PC-3 (cell line): ENCODE data around the gene AKAP8. TPM values are rescaled to one million over a fixed set of nuclear protein-coding genes. Genes with fewer than 3 reads are reported as not detected.

Experiments
- ATAC-seq: fragments of 200-7000 bp; cut with Tn5 transposase; 2 replicates; pipeline ENCODE4 v1.9.1; 2020; ENCODE audit warnings: mild to moderate bottlenecking, moderate library complexity
- BruUV-seq: library from RNA; stranded (reverse); fragments of 400-500 nt; replicated peaks from 2 replicates; lab custom pipeline; 2021; lab: Mats Ljungman, UMichigan
- CTCF ChIA-PET: fragments of 300-600 bp; sonication (Branson Sonifier 250); formaldehyde crosslinking; loops from one replicate; lab custom pipeline; 2022; ENCODE audit warnings: antibody characterized with exemption; lab: Charles Lee
- POLR2A ChIA-PET: fragments of 300-600 bp; sonication (Branson Sonifier 250); formaldehyde crosslinking; loops from one replicate; lab custom pipeline; 2022; ENCODE audit warnings: antibody characterized with exemption; ENCODE audit not compliant: unreplicated experiment; lab: Charles Lee
- DNase-seq: peaks from one replicate; pipeline ENCODE4 v3.0.0-alpha.2; 2015
- H2AFZ ChIP-seq: fragments of 300-600 bp; sonication (generic); 2 replicates; pipeline ENCODE4 v1.6.0; 2016; ENCODE audit warnings: antibody characterized with exemption, low read length
- H3F3A ChIP-seq: fragments of 300-600 bp; sonication (generic); one replicate; pipeline ENCODE4 v1.6.0; 2017; ENCODE audit warnings: antibody characterized with exemption, low read length, control low read depth, mild to moderate bottlenecking; ENCODE audit not compliant: unreplicated experiment
- H3K27ac ChIP-seq: fragments of 300-600 bp; sonication (generic); 2 replicates; pipeline ENCODE4 v1.5.1; 2016; ENCODE audit warnings: mild to moderate bottlenecking, low read length
- H3K27me3 ChIP-seq: fragments of 300-600 bp; sonication (generic); 2 replicates; pipeline ENCODE4 v1.6.1; 2016; ENCODE audit warnings: low read length, mixed read lengths
- H3K36me3 ChIP-seq: fragments of 300-600 bp; sonication (generic); 2 replicates; pipeline ENCODE4 v1.6.1; 2016; ENCODE audit warnings: low read depth, mixed run types, low read length, mixed read lengths
- H3K4me1 ChIP-seq: fragments of 300-600 bp; sonication (generic); 2 replicates; pipeline ENCODE4 v1.5.1; 2016; ENCODE audit warnings: low read length; ENCODE audit not compliant: insufficient read depth
- H3K4me2 ChIP-seq: fragments of 300-600 bp; sonication (generic); 2 replicates; pipeline ENCODE4 v1.6.0; 2016; ENCODE audit warnings: low read length
- H3K4me3 ChIP-seq: fragments of 300-600 bp; sonication (generic); 2 replicates; pipeline ENCODE4 v1.5.1; 2016; ENCODE audit warnings: mild to moderate bottlenecking, low read length, mixed read lengths
- H3K79me2 ChIP-seq: fragments of 300-600 bp; sonication (generic); 2 replicates; pipeline ENCODE4 v1.6.1; 2017; ENCODE audit warnings: low read length, mixed read lengths
- H3K9ac ChIP-seq: fragments of 300-600 bp; sonication (generic); 2 replicates; pipeline ENCODE4 v1.6.0; 2016; ENCODE audit warnings: mild to moderate bottlenecking, low read length
- H3K9me2 ChIP-seq: fragments of 300-600 bp; sonication (generic); replicated peaks from 2 replicates; pipeline ENCODE4 v1.6.1; 2016; ENCODE audit warnings: mixed run types, low read length, mixed read lengths
- H3K9me3 ChIP-seq: fragments of 300-600 bp; sonication (generic); 2 replicates; pipeline ENCODE4 v1.6.1; 2016; ENCODE audit warnings: low read length, mixed read lengths
- H4K20me1 ChIP-seq: fragments of 300-600 bp; sonication (generic); 2 replicates; pipeline ENCODE4 v1.6.1; 2016; ENCODE audit warnings: low read length, mixed read lengths
- CTCF ChIP-seq: fragments of 300-600 bp; sonication (generic); conservative IDR thresholded peaks from 2 replicates; pipeline ENCODE4 v1.5.1; 2017; ENCODE audit warnings: antibody characterized with exemption, low read depth, mild to moderate bottlenecking, low read length
- EZH2 ChIP-seq: fragments of 300-600 bp; sonication (generic); IDR thresholded peaks from one replicate; pipeline ENCODE4 v1.6.1; 2017; ENCODE audit warnings: antibody characterized with exemption, mild to moderate bottlenecking, low read length; ENCODE audit not compliant: unreplicated experiment
- EZH2phosphoT487 ChIP-seq: fragments of 300-600 bp; sonication (generic); IDR thresholded peaks from 2 replicates; pipeline ENCODE4 v1.6.1; 2018; ENCODE audit warnings: mild to moderate bottlenecking, antibody characterized with exemption, low read length, borderline replicate concordance
- intact Hi-C: fragments of 100-400 bp; cut with micrococcal nuclease; formaldehyde crosslinking; loops from 2 replicates; pipeline ENCODE4 v1.9.0; 2023
- total RNA-seq: library from RNA; depleted of rRNA; stranded (reverse); fragments of >200 nt; gene quantifications from 2 replicates; pipeline ENCODE4 v1.2.3, GENCODE V29; 2014

AKAP8 gene
- total RNA-seq, 1 experiment from 2014 or later = 36.3 TPM

GRCh38 chr19:15373644-15374043 lies 5.9 kb downstream of the AKAP8 start:
- POLR2A ChIA-PET = no interaction called here
- TF ChIP-seq EZH2 = no peak
- TF ChIP-seq EZH2phosphoT487 = no peak
- TF ChIP-seq CTCF = no peak
- H3K36me3 ChIP-seq = peaks cover 43% of the 10 kb centered on the region

GRCh38 chr19:15372891-15373301 lies 6.7 kb downstream of the AKAP8 start:
- Histone ChIP-seq H3K36me3 (peaks cover 46% of the 10 kb centered on the region), H3K9me3 (no peaks in the 10 kb centered on the region), H3K79me2 (peaks cover 63% of the 10 kb centered on the region), H3F3A (no peaks in the 10 kb centered on the region), H3K27ac (no peak overlapping the region), H3K9ac (no peak overlapping the region), H3K4me3 (no peak overlapping the region), H2AFZ (no peak overlapping the region), H3K27me3 (no peaks in the 10 kb centered on the region), H3K4me2 (no peak overlapping the region), H3K9me2 (no peaks in the 10 kb centered on the region), H4K20me1 (peaks cover 29% of the 10 kb centered on the region), H3K4me1 (peaks cover 11% of the 10 kb centered on the region)
- no peak for TF ChIP-seq EZH2phosphoT487
- no peak for TF ChIP-seq EZH2
- TF ChIP-seq CTCF = no peak
- BruUV-seq = no TSS peak
- DNase-seq = no peak
- ATAC-seq = no peak
- ChIA-PET CTCF (no interaction called here), POLR2A (no interaction called here)
- intact Hi-C loops = no loop called here

More at GRCh38 chr19:15373644-15374043, 5.9 kb downstream of the AKAP8 start:
- H3K27me3 ChIP-seq = no peaks in the 10 kb centered on the region
- H3K9me3 ChIP-seq = no peaks in the 10 kb centered on the region
- DNase-seq (no peak), ATAC-seq (no peak)
- H3K27ac ChIP-seq = no peak overlapping the region
- no peaks in the 10 kb centered on the region for H3K9me2 ChIP-seq
- no peak overlapping the region for H2AFZ ChIP-seq
- H3F3A ChIP-seq = no peaks in the 10 kb centered on the region
- H3K79me2 ChIP-seq = peaks cover 70% of the 10 kb centered on the region
- H4K20me1 ChIP-seq = peaks cover 33% of the 10 kb centered on the region
- no TSS peak for BruUV-seq
- CTCF ChIA-PET = no interaction called here
- peaks cover 11% of the 10 kb centered on the region for H3K4me1 ChIP-seq
- no peak overlapping the region for H3K4me3 ChIP-seq
- H3K4me2 ChIP-seq = no peak overlapping the region
- intact Hi-C loops = no loop called here
- no peak overlapping the region for H3K9ac ChIP-seq

- intact Hi-C loops = no loop called here
- no peaks in the 10 kb centered on the region for H3K27me3 ChIP-seq
- no peak overlapping the region for H3K9ac ChIP-seq
- ChIA-PET POLR2A (no interaction called here), CTCF (no interaction called here)
- H3K4me2 ChIP-seq = no peak overlapping the region
- H4K20me1 ChIP-seq = peaks cover 27% of the 10 kb centered on the region
- H3K4me3 ChIP-seq = no peak overlapping the region
- DNase-seq = no peak
- H2AFZ ChIP-seq = no peak overlapping the region
- no peak overlapping the region for H3K27ac ChIP-seq
- TF ChIP-seq EZH2phosphoT487 = no peak
- no peak for TF ChIP-seq EZH2
- TF ChIP-seq CTCF = no peak
- H3K4me1 ChIP-seq = peaks cover 11% of the 10 kb centered on the region
- H3F3A ChIP-seq = no peaks in the 10 kb centered on the region
- H3K79me2 ChIP-seq = peaks cover 59% of the 10 kb centered on the region
- H3K9me3 ChIP-seq = no peaks in the 10 kb centered on the region
- no peaks in the 10 kb centered on the region for H3K9me2 ChIP-seq
- BruUV-seq = no TSS peak
- ATAC-seq = no peak
- H3K36me3 ChIP-seq = peaks cover 48% of the 10 kb centered on the region
Measured at GRCh38 chr19:15372470-15372869, 7.1 kb downstream of the AKAP8 start.
